ENCODE measurements around the gene ALDH1A2.
"Not testable (repeated sequence)": the region's sequence is repeated elsewhere in the genome, so short reads cannot be mapped to it uniquely, and the experiment has no call there.

Gene ALDH1A2

DNA sequence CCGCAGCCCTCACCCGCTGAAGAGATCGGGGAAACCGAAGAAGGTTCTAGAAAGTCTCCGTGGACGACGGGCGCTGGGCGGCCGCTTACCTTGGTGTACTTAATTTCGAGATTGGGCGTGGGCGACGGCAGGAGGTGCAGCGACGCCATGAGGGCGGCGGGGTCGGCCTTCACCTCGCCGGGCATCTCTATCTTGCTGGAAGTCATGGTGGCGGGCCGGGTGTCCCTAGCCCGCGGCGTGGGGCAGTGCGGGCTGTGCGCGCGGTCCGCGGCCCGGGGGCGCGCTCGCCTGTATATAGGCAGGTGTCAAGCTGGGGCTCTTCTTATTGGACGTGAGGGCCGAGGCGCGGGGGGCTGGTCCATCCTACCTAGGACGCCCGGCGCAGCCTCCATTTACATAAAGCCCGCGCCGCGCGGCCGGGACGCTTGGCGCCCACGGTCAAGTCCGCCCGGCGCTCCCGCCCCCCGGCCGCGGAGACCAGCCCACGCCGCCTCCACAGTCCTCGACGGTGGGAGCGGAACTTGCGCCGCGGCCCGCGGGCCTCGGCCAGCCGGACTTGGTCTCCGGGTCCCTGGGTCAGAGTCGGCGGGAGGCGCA, at the start of gene ALDH1A2:
ALDH1A2 (minus strand) TSS at position 267 of the 597 bp plus-strand sequence; CDS start at position 206, 61 bp downstream.
- DNase-seq (ENCODE audit: low read depth): no peak

DNA sequence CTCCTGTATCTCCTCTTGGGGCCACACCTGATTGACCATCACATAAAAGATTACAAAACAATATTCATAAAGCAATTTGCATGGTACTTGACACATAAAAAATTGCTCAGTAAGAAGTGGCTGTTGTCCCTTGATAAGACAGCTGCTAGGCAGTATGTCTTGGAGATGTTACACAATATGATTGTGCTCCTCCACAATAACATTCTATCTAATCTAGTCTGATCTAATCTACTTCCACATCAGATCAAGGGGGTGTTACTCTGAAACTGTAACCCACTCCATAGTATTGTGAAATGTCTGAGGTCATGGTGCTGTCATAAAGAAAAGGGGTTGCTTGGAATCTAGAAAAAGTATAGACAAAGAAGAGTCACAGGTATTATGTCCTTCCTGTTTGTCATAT, 49.3 kb upstream of the ALDH1A2 start:
- DNase-seq (ENCODE audit: low read depth): no peak

DNA sequence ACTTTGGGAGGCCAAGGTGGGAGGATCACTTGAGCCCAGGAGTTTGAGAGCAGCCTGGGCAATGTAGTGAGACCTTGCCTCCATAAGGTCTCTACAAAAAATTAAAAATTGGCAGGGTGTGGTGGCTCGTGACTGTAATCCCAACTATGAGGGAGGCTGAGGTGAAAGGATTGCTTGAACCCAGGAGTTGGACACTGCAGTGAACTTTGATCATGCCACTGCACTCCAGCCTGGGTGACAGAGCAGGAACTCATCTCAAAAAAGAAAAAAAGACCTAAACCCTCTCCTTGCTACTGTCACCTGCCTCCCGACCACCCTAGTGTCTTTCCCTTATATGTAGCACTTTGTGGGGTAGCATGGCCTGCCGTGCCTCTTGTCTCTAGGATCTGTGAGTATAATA, 48.9 kb upstream of the ALDH1A2 start:
- DNase-seq (ENCODE audit: low read depth): no peak

DNA sequence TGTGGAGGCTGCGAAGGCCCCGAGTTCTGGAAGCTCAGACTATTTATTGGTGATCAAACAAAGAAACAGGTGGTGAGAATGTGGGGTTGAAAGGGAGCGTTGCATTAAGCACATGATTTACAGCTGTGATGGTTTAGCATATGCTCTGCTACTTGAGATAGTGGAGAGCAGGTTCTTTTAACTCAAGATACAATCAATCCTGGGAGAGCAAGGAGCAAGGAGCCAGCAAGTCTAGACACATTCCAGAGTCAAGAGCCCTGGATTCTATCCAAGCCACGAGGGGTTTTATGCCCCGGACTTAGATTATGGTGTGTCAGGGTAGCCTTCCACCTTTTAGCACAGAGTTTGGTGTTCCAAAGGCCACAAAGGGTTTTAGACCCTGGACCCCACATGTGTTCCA, 47.8 kb upstream of the ALDH1A2 start:
- DNase-seq (ENCODE audit: low read depth): not testable (repeated sequence)

DNA sequence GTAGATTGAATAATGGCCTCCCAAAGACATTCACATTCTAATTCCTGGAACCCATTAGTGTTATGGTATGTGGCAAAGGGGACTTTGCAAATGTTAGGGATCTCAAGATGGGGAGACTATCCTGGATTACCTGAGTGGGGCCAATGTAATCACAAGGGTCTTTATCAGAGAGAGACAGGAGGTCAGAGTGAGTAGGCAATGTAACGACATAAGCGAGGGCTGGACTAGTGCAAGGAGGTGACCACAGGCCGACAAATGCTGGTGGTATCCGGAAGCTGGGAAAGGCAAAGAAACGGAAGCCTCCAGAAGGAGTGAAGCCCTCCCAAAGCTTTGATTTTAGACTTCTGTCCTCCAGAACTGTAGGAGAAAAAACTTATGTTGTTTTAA, 46.2 kb upstream of the ALDH1A2 start:
- DNase-seq (ENCODE audit: low read depth): no peak

DNA sequence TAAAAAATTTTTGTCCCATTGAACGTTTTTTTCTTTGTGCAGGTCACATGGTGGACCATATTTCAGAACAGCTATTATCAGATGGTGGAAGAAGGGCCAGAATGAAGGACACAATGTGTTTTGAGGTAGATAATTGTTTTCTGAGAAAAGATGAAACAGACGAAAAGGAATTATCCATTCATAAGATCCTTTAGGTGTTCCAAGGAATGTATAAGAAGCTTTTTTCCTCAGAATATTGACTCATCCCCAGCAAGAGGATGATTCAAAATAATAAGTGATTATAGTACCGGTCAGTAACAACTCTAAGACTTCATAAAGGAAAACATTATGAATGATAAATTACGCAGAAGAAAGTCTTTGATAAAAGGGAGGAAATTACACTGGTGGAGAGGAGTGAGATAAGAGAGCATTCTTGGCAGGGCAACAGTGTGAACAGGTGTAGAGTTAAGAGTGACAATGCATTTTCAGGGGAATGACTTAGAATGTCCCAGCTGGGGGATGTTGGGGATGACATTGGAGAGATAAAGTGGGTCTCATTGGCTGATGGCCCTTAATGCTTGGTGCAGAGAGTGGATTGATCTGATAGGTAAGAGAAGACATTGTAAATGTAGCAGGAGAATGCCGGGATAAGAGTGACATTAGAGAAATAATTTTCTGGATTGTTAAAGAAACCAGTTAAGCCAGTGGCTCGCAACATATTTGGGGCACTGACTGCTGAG, 45.6 kb upstream of the ALDH1A2 start:
- DNase-seq (ENCODE audit: low read depth): no peak

DNA sequence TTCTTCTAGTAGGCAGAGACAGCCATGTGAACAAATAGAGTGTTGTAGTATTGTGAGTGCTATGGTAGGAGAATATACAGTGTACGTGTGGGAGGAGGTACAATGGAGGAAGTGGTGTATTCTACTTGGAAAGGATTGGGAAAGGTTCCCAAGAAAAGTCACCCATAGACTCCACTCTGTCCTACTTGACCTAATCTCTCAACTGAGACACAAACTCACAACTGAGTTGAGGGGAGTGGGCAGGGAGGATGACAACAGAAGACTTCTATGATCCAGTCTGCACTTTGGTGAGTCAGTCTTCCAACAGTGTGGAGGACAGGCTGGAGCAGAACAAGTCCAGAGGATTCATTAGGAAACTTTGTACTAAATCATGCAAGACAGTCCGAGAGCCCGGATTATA, 43.9 kb upstream of the ALDH1A2 start:
- DNase-seq (ENCODE audit: low read depth): no peak

DNA sequence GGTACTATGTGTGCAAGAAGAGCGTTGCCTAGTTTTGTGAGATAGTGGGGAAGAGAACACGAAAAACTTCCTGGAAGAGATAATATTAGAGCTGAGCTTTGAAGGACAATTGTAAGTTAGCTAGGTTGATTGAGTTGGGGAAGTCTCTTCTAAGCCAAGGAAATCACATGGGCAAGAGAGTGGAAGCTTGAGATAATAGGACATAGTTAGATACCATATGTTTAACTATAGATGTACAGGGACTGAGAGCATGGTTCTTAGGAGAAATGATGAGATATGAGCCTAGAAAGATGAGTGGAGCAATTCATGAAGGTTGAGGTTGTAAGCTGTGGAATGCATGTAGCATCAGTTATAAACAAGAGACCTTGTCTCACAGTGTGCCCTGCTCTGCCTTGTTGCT, 42.6 kb upstream of the ALDH1A2 start:
- no peak for DNase-seq (ENCODE audit: low read depth)

DNA sequence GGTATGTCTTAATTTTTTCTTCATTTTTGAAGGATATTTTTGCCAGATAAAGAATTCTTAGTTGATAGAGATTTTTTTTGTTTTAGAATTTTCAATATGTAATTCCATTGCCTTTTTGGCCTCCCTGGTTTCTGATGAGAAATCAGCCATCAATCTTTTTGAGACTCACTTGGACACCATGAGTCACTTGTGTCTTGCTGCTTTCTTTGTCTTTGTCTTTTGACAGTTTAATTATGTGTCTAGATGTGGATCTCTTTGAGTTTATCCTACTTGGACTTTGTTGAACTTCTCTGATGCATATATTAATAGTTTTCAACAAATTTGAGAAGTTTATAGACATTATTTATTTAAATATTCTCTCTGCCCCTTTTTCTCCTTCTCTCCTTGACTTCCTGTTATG, 38.0 kb upstream of the ALDH1A2 start:
- no peak for DNase-seq (ENCODE audit: low read depth)

DNA sequence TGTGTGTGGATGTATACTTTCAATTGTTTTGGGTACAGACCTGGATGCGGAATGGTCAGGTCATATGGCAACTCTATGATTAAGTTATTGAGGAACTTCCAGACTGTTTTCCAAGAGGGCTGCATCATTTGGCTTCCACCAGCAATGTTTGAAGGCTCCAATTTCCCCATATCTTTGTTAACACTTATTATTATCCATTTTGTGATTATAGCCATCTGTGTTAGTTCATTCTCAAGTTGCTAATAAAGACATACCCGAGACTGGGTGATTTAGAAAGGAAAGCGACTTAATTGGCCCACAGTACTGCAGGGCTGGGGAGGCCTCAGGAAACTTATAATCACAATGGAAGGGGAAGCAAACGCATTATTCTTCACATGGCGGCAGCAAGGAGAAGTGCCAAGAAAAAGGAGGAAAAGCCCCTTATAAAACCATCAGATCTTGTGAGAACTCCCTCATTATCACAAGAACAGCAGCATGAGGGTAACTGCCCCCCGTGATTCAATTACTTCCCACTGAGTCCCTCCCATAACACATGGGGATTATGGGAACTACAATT, 31.1 kb upstream of the ALDH1A2 start:
- DNase-seq (ENCODE audit: low read depth): no peak

DNA sequence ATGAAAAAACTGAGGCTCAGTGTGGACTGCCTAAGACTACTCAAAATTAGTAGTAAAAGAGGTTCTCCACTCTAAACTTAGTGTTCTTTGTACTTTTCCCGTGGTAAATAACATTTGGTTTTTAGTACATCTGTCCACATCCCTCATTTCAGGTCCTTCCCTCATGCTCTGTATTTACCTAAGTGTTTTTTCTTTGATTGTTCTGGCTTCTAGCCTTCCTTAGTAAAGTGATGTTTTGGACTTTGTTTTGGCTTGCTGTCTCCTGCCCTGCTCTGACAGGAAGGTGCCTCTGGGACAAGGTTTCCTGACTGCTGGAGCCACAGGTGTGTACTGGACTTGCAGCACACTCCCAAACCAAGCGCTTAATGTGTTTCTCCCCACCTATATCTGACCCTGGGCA, 29.9 kb upstream of the ALDH1A2 start:
- no peak for DNase-seq (ENCODE audit: low read depth)

DNA sequence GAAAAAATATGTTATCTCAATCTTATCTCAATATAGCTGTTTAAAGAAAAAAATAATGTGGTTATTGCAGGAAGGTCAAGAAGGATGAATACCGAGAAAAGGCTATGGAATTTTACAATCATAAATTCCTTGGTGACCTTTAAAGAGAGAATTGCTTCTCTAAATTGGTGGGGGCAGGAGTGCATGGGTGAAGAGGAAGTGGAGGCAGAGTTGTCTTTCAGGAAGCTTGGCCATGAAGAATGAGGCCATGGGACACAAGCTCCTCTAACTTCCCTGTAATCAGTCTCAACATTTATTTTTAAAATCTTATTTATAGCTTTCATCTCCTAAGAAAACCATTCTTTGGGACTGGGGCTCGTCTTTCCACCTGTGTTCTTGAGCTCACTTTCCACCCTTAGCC, 22.4 kb upstream of the ALDH1A2 start:
- no peak for DNase-seq (ENCODE audit: low read depth)

DNA sequence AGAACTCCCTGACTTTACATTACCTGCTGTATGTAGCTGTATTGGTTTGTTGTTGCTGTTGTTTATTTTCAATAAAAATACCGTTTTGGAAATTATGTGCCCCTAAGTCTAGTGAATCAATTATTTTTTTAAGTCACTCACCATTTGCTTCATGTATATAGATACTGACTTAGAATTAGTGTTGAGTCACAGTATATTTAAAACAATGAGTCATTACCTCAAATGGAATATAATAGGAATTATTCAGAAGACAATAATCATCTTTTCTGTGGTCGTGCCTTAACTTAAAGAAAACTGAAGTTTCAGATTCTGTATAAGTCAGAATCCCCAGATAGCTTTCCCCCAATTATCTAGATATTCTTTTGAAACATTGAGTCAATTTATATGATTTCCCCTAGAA, 21.0 kb upstream of the ALDH1A2 start:
- DNase-seq (ENCODE audit: low read depth): no peak

DNA sequence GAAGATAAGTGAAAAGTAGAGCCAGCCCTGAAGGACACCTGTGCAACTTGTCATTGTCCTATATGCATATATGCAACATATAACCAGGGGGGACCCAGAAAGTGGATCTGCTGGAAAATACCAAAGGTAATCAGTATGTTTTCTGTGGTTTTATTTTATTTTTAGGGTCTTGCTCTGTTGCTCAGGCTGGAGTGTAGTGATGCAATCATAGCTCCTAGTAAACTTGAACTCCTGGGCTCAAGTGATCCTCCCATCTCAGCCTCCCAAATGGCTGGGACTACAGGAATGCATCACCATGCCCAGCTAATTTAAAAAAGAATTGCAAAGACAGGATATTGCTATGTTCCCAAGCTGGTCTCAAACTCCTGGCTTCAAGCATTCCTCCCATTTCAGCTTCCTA, 18.0 kb upstream of the ALDH1A2 start:
- no peak for DNase-seq (ENCODE audit: low read depth)

DNA sequence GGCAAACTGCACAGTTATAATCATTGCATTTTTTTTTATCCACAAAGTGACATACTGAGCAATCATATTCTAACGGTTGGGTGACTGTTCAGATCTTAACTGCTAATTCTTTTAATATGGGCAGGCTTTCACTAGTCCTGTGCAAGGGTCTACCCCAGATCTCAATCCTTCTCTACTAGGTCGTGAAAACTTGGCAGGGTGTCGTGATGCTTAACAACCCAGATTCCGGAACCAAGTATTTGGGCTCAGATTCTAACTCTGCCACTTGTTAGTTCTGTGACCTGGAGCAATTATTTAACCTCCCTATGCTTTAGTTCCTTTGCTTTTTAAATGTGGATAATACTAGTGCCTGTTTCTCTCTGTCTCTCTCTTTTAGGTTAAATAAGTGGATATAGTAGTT, 16.4 kb upstream of the ALDH1A2 start:
- DNase-seq (ENCODE audit: low read depth): no peak

DNA sequence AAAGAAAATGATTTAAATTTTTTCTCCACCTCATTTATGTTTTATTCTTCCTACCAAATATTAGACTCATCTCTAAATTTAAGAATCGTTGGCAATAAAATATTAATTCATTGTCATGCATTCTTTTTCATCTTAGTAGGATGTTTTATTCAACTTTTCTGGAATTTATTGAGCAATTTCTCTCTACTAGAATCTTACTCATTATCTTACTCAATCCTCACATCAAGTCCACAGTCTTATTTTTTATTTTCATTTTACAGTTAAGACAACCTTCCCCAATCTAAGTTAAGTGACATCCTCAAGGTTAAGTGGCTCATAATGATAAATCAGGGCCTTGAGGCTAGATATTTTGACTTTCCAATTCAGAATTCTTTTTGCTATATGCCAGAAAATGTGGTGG, 15.9 kb upstream of the ALDH1A2 start:
- DNase-seq (ENCODE audit: low read depth): no peak

DNA sequence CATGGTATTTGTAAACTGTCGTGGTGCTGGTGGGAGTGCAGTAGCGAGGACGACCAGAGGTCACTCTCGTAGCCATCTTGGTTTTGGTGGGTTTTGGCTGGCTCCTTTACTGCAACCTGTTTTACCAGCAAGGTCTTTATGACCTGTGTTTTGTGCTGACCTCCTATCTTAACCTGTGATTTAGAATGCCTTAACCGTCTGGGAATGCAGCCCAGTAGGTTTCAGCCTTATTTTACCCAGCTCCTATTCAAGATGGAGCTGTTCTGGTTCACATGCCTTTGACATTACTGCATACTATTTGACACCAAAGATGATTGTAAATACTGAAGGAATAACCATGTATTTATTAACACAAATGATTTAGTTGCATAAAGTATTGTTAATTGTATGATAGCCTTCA, 15.4 kb upstream of the ALDH1A2 start:
- not testable (repeated sequence) for DNase-seq (ENCODE audit: low read depth)

DNA sequence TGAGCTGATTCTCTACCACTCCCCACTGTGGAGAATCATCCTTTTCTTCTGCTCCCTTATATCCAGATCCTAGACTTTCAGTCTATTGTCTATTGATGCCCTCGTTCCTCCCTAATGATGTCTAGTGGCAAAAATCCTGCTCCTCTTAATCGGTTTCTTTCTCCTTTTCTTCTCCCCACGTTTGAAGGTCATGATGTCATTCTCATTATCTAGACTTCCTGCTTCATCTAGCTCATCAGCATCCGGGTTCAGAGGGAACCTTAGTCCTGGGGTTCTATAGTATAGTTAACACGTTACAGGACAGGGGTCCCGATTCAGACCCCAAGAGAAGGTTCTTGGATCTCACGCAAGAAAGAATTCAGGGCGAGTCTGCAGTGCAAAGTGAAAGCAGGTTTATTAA, 14.9 kb upstream of the ALDH1A2 start:
- DNase-seq (ENCODE audit: low read depth): no peak

DNA sequence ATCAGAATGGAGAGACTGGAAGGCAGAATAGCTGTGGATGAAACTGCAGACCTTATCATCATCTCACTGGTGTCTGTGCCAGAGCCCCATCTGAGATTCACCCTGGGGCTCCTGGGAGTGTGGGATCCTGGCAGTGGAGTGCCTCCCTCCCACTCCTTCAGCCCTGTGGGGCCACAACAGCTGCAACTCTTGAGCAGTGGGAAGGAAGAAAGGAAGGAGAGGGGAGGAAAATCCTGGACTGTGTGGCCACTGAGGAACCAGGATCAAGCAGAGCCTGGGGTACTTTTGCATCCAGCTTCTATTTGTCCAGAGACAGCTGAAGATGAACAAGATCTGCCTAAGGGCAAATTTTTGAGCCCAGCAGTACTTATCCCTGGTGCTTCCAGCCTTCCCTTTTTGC, 13.1 kb upstream of the ALDH1A2 start:
- DNase-seq (ENCODE audit: low read depth): no peak

DNA sequence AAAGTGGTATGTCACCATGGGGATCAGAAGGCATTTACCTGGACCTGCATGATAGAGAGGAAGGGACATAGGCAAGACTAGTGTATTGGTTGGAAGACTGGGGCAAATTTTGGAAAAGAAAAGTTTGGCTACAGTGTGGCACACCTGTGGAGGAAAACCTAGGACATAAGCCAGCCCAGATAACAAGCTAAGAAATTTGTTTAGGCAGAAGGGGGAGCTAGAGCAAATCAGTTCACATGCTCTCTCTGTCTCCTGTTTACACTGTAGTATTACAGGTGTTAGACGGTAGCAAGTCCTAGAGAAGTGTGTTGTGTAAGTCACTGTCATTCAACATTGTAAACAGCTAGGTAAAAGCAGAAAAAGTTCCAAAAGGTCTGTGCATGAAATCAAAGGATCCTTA, 11.9 kb upstream of the ALDH1A2 start:
- no peak for DNase-seq (ENCODE audit: low read depth)

DNA sequence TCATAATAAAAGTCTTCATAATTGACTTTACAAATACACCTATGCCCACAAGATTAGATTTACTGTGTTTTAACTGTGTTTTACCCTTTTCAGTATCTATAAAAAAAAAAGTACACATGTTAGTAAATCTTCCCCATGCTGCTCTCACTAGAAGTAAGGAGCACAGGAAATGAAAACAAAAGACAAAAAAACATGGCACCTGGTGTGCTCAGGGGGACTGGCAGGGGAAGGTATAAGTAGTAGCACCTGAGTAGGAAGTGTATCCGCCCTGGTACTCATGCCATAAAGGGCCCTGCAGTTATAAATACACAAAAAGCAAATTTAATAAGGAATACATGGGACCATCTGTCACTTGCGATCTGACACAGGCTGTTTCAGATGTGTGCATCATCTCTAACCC, 8.9 kb upstream of the ALDH1A2 start:
- no peak for DNase-seq (ENCODE audit: low read depth)

DNA sequence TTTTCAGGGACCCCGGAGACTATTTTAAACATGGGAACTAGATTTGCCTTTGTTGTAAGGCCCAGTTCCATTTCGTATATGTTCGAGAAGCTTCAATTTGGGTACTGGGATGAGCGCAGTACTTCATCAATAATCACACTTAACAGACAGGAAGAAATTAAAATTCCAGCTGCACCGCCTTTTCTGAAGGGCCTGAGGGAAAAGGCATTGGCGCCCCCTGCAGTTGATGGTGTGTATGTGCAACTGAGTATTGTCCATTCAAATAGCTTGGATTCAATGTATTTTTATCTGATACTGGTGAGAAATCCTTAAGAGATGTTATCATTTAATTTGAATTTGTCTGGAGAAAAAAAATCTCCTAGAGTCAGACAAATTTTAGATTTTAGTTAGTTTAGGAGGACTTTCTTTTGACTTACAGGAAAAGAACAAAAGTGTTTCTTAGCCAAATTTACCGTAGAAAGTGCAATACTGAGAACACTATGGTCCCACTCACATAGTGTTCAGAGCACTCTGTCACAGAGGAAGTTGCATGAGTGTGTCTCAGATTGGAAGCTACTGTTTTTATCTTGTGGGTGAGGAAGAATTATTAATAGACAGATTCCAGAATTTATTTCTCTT, 5.4 kb upstream of the ALDH1A2 start:
- no peak for DNase-seq (ENCODE audit: low read depth)

DNA sequence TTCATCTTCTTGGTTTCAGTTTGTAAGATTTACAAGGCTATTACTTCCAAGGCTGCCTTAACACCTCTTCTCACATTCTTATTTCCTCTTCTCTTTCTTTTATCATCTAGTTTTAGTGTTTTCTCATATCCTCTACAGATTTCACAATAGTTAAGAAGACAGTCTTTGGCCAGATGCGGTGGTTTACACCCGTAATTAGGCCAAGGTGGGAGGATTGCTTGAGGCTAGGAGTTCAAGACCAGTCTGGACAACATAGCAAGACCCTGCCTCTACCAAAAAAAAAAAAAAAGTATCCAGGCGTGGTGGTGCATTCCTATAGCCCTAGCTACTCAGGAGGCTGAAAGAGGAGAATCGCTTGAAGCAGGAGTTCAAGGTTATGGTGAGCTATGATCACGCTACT, 3.5 kb upstream of the ALDH1A2 start:
- no peak for DNase-seq (ENCODE audit: low read depth)

Data from stimulated activated CD8-positive, alpha-beta memory T cell treated with anti-CD3 and anti-CD28 coated beads, Interleukin-15, amount 100 ng/mL, for 1 hour (primary cell).